ENCODE results near the gene ITPK1. TPM values are rescaled to one million over a fixed set of nuclear protein-coding genes. Genes with fewer than 3 reads are reported as not detected.
A peak's percentile ranks its signal among the peaks of the same experiment; 100 is the strongest.

Gene ITPK1
- 88.1 and 101 TPM in 2 replicates for total RNA-seq (2014; rRNA removed; shearing (Covaris generic))
- 35.9 and 39.9 TPM in 2 replicates for polyA plus RNA-seq (2016; fragmentation: Nextera tagmentation; extraction: Ambion mirVana)
- long read RNA-seq, partial matches to known transcripts = 10 of 20 reads
- long read RNA-seq, other reads (novel, unspliced or antisense) = 9 of 20 reads

- Mint-ChIP-seq H3K36me3 (ENCODE audit: low read depth) (no peaks in the 10 kb centered on the region; the same call in 2 of the 3 replicates), H3K9me3 (no peaks in the 10 kb centered on the region), H3K4me3 (peak within 1 kb of the TSS; percentile 89), H3K4me1 (peaks cover 28% of the 10 kb centered on the region), H3K27ac (no peak within 1 kb of the TSS), H3K27me3 (ENCODE audit: insufficient read depth, low read depth, poor library complexity) (peaks cover 20% of the 10 kb centered on the region)
- Histone ChIP-seq H3K4me1 (ENCODE audit: insufficient read depth) (peaks cover 22% of the 10 kb centered on the region), H3K4me2 (peak within 1 kb of the TSS; percentile 89), H4K20me1 (replicated peaks; ENCODE audit: insufficient read depth) (peaks cover 16% of the 10 kb centered on the region), H3K4me3 (peak within 1 kb of the TSS; percentile 95), H3K27ac (ENCODE audit: low read depth) (0 out of 2 replicates have a peak within 1 kb of the TSS, but pooled peaks have one; percentile 72), H3F3A (replicated peaks; ENCODE audit: low read depth) (peaks cover 12% of the 10 kb centered on the region; the same call in 1 of the 2 replicates), H3K27me3 (ENCODE audit: insufficient read depth) (no peaks in the 10 kb centered on the region), H3K9me2 (ENCODE audit: insufficient read depth) (no peaks in the 10 kb centered on the region), H2AFZ (peak within 1 kb of the TSS; percentile 92), H3K79me2 (replicated peaks; ENCODE audit: insufficient read depth) (peaks cover 39% of the 10 kb centered on the region), H3K36me3 (ENCODE audit: insufficient read depth) (no peaks in the 10 kb centered on the region)
- ATAC-seq (peak; percentile 32), DNase-seq (ENCODE audit: low spot score) (peak; percentile 78)
- TF ChIP-seq NANOG (IDR thresholded peaks at IDR 0.05; ENCODE audit: borderline replicate concordance) = no peak
- no peak for TF ChIP-seq ZNF331 (CRISPR knock-in tag; IDR thresholded peaks at IDR 0.05; ENCODE audit: low read depth)
- TF ChIP-seq CREB1 (CRISPR knock-in tag; IDR thresholded peaks at IDR 0.05; ENCODE audit: low read depth) = no peak
- TF ChIP-seq POLR2AphosphoS5 (IDR thresholded peaks at IDR 0.05; ENCODE audit: low read depth) = peak; percentile 79
- TF ChIP-seq CTCF (conservative IDR thresholded peaks at IDR 0.05; ENCODE audit: low read depth in 2 of 2) = peak; percentile 18 to 30
These were observed at the start of gene ITPK1 for GRCh38 chr14:93115821-93116675. Gene ITPK1, minus strand, starts transcription at chr14:93115925. Its CDS starts 762 bp downstream, at chr14:93115163.

- H2AFZ ChIP-seq = no peak overlapping the region
- ATAC-seq (no peak), DNase-seq (ENCODE audit: low spot score) (no peak)
- Mint-ChIP-seq H3K4me3 (no peak overlapping the region), H3K27me3 (ENCODE audit: insufficient read depth, low read depth, poor library complexity) (peaks cover 2% of the 10 kb centered on the region), H3K9me3 (no peaks in the 10 kb centered on the region; the same call in 2 of the 3 replicates), H3K36me3 (ENCODE audit: low read depth) (no peaks in the 10 kb centered on the region), H3K27ac (no peak overlapping the region), H3K4me1 (peaks cover 6% of the 10 kb centered on the region; the same call in 2 of the 3 replicates)
- H3K4me3 ChIP-seq = no peak overlapping the region
- no peaks in the 10 kb centered on the region for H3K79me2 ChIP-seq (replicated peaks; ENCODE audit: insufficient read depth)
- no peak overlapping the region for H3K27ac ChIP-seq (ENCODE audit: low read depth)
- no peaks in the 10 kb centered on the region for H3K36me3 ChIP-seq (ENCODE audit: insufficient read depth)
- H3K9me2 ChIP-seq (ENCODE audit: insufficient read depth) = no peaks in the 10 kb centered on the region
- no peak overlapping the region for H3K4me2 ChIP-seq
- H3K27me3 ChIP-seq (ENCODE audit: insufficient read depth) = no peaks in the 10 kb centered on the region
- H4K20me1 ChIP-seq (replicated peaks; ENCODE audit: insufficient read depth) = no peaks in the 10 kb centered on the region
- peaks cover 5% of the 10 kb centered on the region; the same call in 1 of the 2 replicates for H3K4me1 ChIP-seq (ENCODE audit: insufficient read depth)
- H3F3A ChIP-seq (replicated peaks; ENCODE audit: low read depth) = no peaks in the 10 kb centered on the region
- TF ChIP-seq ZNF462 (CRISPR knock-in tag; IDR thresholded peaks at IDR 0.05) = no peak
- no peak for TF ChIP-seq NANOG (IDR thresholded peaks at IDR 0.05; ENCODE audit: borderline replicate concordance)
- TF ChIP-seq JUNB (IDR thresholded peaks at IDR 0.05; ENCODE audit: unreplicated experiment) = no peak
- no peak for TF ChIP-seq ETS1 (IDR thresholded peaks at IDR 0.05)
- no peak for TF ChIP-seq ZNF114 (CRISPR knock-in tag; IDR thresholded peaks at IDR 0.05)
- TF ChIP-seq POLR2AphosphoS5 (IDR thresholded peaks at IDR 0.05; ENCODE audit: low read depth) = no peak
These were observed 47.8 kb upstream of the ITPK1 start for GRCh38 chr14:93163564-93163963.

Data from GM23338 (cell line).